CMK (cell line): Measurements from ENCODE around the gene DCAF12.
"Not testable (repeated sequence)": the region's sequence is repeated elsewhere in the genome, so short reads cannot be mapped to it uniquely, and the experiment has no call there.

ENCODE experiments used
- DNase-seq: peaks from one replicate; pipeline ENCODE4 v3.0.0-alpha.2; 2010; ENCODE audit warnings: low read depth

The DCAF12 gene

GRCh38 chr9:34126207-34127034 is at the start of gene DCAF12:
Gene DCAF12, minus strand, starts transcription at chr9:34126698. Its CDS starts 267 bp downstream, at chr9:34126431.
- peak; percentile 90 for DNase-seq

- DNase-seq: no peak
Measured at GRCh38 chr9:34176089-34176488, 49.6 kb upstream of the DCAF12 start.

- DNase-seq: peak; percentile 65
Measured at GRCh38 chr9:34171753-34172535, 45.4 kb upstream of the DCAF12 start.

GRCh38 chr9:34170237-34170991 is 43.9 kb upstream of the DCAF12 start:
- DNase-seq: no peak

GRCh38 chr9:34169125-34169524 is 42.6 kb upstream of the DCAF12 start:
- DNase-seq: no peak

- DNase-seq: no peak
Measured at GRCh38 chr9:34163434-34163833, 36.9 kb upstream of the DCAF12 start.

- DNase-seq: no peak
Measured at GRCh38 chr9:34158362-34158869, 31.9 kb upstream of the DCAF12 start.

- no peak for DNase-seq
Measured at GRCh38 chr9:34157898-34158297, 31.4 kb upstream of the DCAF12 start.

GRCh38 chr9:34157318-34157717 is 30.8 kb upstream of the DCAF12 start:
- no peak for DNase-seq

- DNase-seq: no peak
Measured at GRCh38 chr9:34154057-34154456, 27.6 kb upstream of the DCAF12 start.

- DNase-seq: no peak
Measured at GRCh38 chr9:34151398-34151797, 24.9 kb upstream of the DCAF12 start.

- no peak for DNase-seq
Measured at GRCh38 chr9:34145165-34145564, 18.7 kb upstream of the DCAF12 start.

- DNase-seq: no peak
Measured at GRCh38 chr9:34143116-34143515, 16.6 kb upstream of the DCAF12 start.

GRCh38 chr9:34140853-34141252 is 14.4 kb upstream of the DCAF12 start:
- DNase-seq: no peak

GRCh38 chr9:34139477-34140146 is 13.1 kb upstream of the DCAF12 start:
- no peak for DNase-seq

GRCh38 chr9:34138644-34139043 is 12.1 kb upstream of the DCAF12 start:
- not testable (repeated sequence) for DNase-seq

GRCh38 chr9:34134521-34134920 is 8.0 kb upstream of the DCAF12 start:
- DNase-seq: no peak

GRCh38 chr9:34133436-34133949 is 7.0 kb upstream of the DCAF12 start:
- DNase-seq: no peak

- DNase-seq: no peak
Measured at GRCh38 chr9:34131571-34131970, 5.1 kb upstream of the DCAF12 start.

- DNase-seq: no peak
Measured at GRCh38 chr9:34127035-34127948, 794 bp upstream of the DCAF12 start.
